K562 (cell line): ENCODE measurements around the gene PLAAT3. TPM values are rescaled to one million over a fixed set of nuclear protein-coding genes. Genes with fewer than 3 reads are reported as not detected.

Experiments
- ARID1B ChIP-seq: fragments of 450-650 bp; IDR thresholded peaks from 2 replicates; pipeline ENCODE4 v1.6.1; 2016; ENCODE audit warnings: antibody characterized with exemption, mild to moderate bottlenecking, inconsistent platforms
- E2F6 ChIP-seq, 2 experiments: IDR thresholded peaks; 2 replicates each; pipeline ENCODE4 v1.6.1; 2011; ENCODE audit warnings: borderline replicate concordance in 1 of 2, control low read depth in 1 of 2, low read depth in 1 of 2, low read length in 1 of 2, mild to moderate bottlenecking in 1 of 2, mixed read lengths in 1 of 2, moderate library complexity in 1 of 2; ENCODE audit not compliant: insufficient read depth in 1 of 2, insufficient read length in 1 of 2, poor library complexity in 1 of 2, severe bottlenecking in 1 of 2; ENCODE audit errors: extremely low read depth in 1 of 2
- ESRRB ChIP-seq: fragments of 250-450 bp; sonication (Bioruptor Pico); IDR thresholded peaks from 2 replicates; pipeline ENCODE4 v1.5.0; 2020; ENCODE audit warnings: mild to moderate bottlenecking, moderate library complexity, borderline replicate concordance
- PML ChIP-seq: IDR thresholded peaks from 2 replicates; pipeline ENCODE4 v1.6.1; 2012; ENCODE audit warnings: low read length, inconsistent platforms
- STAG1 ChIP-seq: sonication (generic); formaldehyde crosslinking; IDR thresholded peaks from 2 replicates; pipeline ENCODE4 v1.5.0; 2020; ENCODE audit warnings: missing genetic modification reagents, borderline replicate concordance
- polyA plus RNA-seq, 8 experiments: library from polyadenylated mRNA; depleted of rRNA in 4 of 8; stranded (reverse) in 5 of 8; unstranded in 3 of 8; fragments of >200 nt; fragmentation: Nextera tagmentation in 2 of 8; fragmentation: Illumina TruSeq in 1 of 8; extraction: Ambion mirVana in 2 of 8; extraction: Trizol in 1 of 8; gene quantifications; 2 replicates each; pipeline versions ENCODE4 v1.2.1 to v1.2.3, GENCODE V29; 2011 to 2014; ENCODE audit warnings: inconsistent platforms in 1 of 8, missing spikeins in 1 of 8
- total RNA-seq, 7 experiments: library from RNA; depleted of rRNA in 6 of 7; stranded (reverse); fragments of >200 nt in 6 of 7; fragmentation: Illumina TruSeq in 2 of 7; extraction: Trizol in 2 of 7; gene quantifications; 2 replicates each; pipeline versions ENCODE4 v1.2.1 to v1.2.3, GENCODE V29; 2011 to 2021; ENCODE audit warnings: low replicate concordance in 1 of 7
- TF ChIP-seq, protein P1 (sequence below): fragments of 250-450 bp; sonication (Bioruptor Pico); IDR thresholded peaks from 2 replicates; pipeline ENCODE4 v1.5.0; 2022; ENCODE audit warnings: mild to moderate bottlenecking

The PLAAT3 gene
- total and polyA plus RNA-seq, 9 of the 15 experiments (the other 6 are each of a cell fraction or from before 2014, with no cell fraction given), result 0.80 to 2.7 (median 1.4) TPM

- TF ChIP-seq, protein P1, sequence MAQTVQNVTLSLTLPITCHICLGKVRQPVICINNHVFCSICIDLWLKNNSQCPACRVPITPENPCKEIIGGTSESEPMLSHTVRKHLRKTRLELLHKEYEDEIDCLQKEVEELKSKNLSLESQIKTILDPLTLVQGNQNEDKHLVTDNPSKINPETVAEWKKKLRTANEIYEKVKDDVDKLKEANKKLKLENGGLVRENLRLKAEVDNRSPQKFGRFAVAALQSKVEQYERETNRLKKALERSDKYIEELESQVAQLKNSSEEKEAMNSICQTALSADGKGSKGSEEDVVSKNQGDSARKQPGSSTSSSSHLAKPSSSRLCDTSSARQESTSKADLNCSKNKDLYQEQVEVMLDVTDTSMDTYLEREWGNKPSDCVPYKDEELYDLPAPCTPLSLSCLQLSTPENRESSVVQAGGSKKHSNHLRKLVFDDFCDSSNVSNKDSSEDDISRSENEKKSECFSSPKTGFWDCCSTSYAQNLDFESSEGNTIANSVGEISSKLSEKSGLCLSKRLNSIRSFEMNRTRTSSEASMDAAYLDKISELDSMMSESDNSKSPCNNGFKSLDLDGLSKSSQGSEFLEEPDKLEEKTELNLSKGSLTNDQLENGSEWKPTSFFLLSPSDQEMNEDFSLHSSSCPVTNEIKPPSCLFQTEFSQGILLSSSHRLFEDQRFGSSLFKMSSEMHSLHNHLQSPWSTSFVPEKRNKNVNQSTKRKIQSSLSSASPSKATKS (CRISPR knock-in tag), result no peak
- no peak for TF ChIP-seq ESRRB
- no peak for TF ChIP-seq STAG1 (CRISPR knock-in tag)
- no peak for TF ChIP-seq PML
- TF ChIP-seq E2F6 (IDR thresholded peaks at IDR 0.05; ENCODE audit: borderline replicate concordance in 1 of 2, extremely low read depth in 1 of 2, insufficient read depth in 1 of 2, insufficient read length in 1 of 2, low read depth in 1 of 2, low read length in 1 of 2, poor library complexity in 1 of 2, severe bottlenecking in 1 of 2), result no peak
- no peak for TF ChIP-seq ARID1B
Observed at GRCh38 chr11:63534076-63534475, 80.2 kb downstream of the PLAAT3 start (continued).
